ENCODE data around the gene CRTAC1. TPM values are rescaled to one million over a fixed set of nuclear protein-coding genes. Genes with fewer than 3 reads are reported as not detected.

The CRTAC1 gene
- total and polyA plus RNA-seq, 10 of the 15 experiments (the other 5 are each of a cell fraction or from before 2014, with no cell fraction given) = 0.10 TPM; not detected in 9

- POLR2A ChIA-PET = interaction anchor here (0.7 kb wide), 1 partner anchor 389 kb away, joined by 3 read pairs; no protein-coding TSS in a partner anchor
- no peak overlapping the region for H3K27ac ChIP-seq (ENCODE audit: control insufficient read depth, insufficient read depth)
- TF ChIP-seq PBX3 (IDR thresholded peaks at IDR 0.05; ENCODE audit: insufficient replicate concordance, low read depth, low read length) (no peak), EZH2 (IDR thresholded peaks at IDR 0.05; ENCODE audit: borderline replicate concordance, control insufficient read depth, low read depth, low read length) (no peak), BCL11A (IDR thresholded peaks at IDR 0.05; ENCODE audit: low read depth, low read length) (no peak), NR2F1 (conservative IDR thresholded peaks at IDR 0.05) (no peak), MXI1 (IDR thresholded peaks at IDR 0.05; ENCODE audit: low read depth, low read length) (no peak)
- H3K4me3 ChIP-seq = no peak overlapping the region
- WGBS (ENCODE audit: insufficient coverage, insufficient replicate concordance, low lambda C conversion rate, missing lambda C conversion rate) = 30% methylated on average over 7 of the region's 7 CpGs
- H3K4me2 ChIP-seq (ENCODE audit: control insufficient read depth, insufficient read depth) = no peak overlapping the region
- H2AFZ ChIP-seq (ENCODE audit: control insufficient read depth, low read depth, low read length) = no peak overlapping the region
- no peaks in the 10 kb centered on the region for H3K36me3 ChIP-seq (ENCODE audit: control insufficient read depth in 2 of 2, insufficient read depth in 2 of 2, low read length in 1 of 2)
- SMC1A ChIA-PET (ENCODE audit: uncharacterized antibody, unreplicated experiment) = no interaction called here
- intact Hi-C loops (cut with micrococcal nuclease; ENCODE audit: unreplicated experiment) = no loop called here
- H3K27me3 ChIP-seq (replicated peaks in 1 of 2; ENCODE audit: control insufficient read depth in 2 of 2, insufficient read depth in 2 of 2, low read length in 1 of 2) = peaks cover 1 to 9% of the 10 kb centered on the region in 2 experiments; a peak in 3 of 4 replicates
- no peaks in the 10 kb centered on the region for H4K20me1 ChIP-seq (ENCODE audit: control insufficient read depth, insufficient read depth)
- no peaks in the 10 kb centered on the region for H3K9me3 ChIP-seq (replicated peaks; ENCODE audit: control insufficient read depth, insufficient read depth, low read length)
- ATAC-seq (no peak), DNase-seq (ENCODE audit: low read depth, low spot score) (no peak), FAIRE-seq (no peak)
- BruUV-seq (replicated peaks) = no TSS peak
- H3K9ac ChIP-seq (ENCODE audit: control insufficient read depth, insufficient read depth, low read length) = no peak overlapping the region
- no peaks in the 10 kb centered on the region for H3K4me1 ChIP-seq (ENCODE audit: control insufficient read depth, insufficient read depth, low read length)
- no peaks in the 10 kb centered on the region for H3K79me2 ChIP-seq (ENCODE audit: control insufficient read depth, insufficient read depth, low read length)
- RAD21 ChIA-PET (ENCODE audit: unreplicated experiment) = no interaction called here
- in situ Hi-C loops (cut with MboI) = no loop called here
- CTCF ChIA-PET = interaction anchor here (0.6 to 1.5 kb wide), 2 partner anchors 17 to 1888 kb away, joined by 3 read pairs; no protein-coding TSS in a partner anchor
These were observed 178.9 kb downstream of the CRTAC1 start for GRCh38 chr10:97851341-97852001.

DNA sequence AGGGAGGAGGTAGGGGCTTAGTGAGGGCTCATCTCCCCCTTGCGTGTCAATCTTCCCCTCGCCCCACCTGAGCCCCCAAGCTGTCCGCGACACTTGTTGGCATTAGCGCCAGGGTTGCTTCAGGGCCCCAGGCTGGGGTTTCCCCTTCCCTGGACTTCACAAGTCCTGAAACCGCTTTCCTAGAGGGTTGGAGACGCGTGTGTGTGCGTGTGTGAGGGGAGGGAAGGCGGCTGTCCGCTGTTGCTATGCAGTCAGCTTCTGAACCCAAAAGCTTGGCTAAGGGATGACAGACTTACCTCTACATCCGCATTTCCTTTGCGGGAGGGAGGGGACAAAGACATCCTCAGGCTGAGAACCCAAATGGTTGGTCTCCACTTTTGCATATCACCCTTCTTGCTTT, 180.0 kb downstream of the CRTAC1 start:
- peaks cover 1 to 9% of the 10 kb centered on the region in 2 experiments; a peak in 3 of 4 replicates for H3K27me3 ChIP-seq (replicated peaks in 1 of 2; ENCODE audit: control insufficient read depth in 2 of 2, insufficient read depth in 2 of 2, low read length in 1 of 2)
- intact Hi-C loops (cut with micrococcal nuclease; ENCODE audit: unreplicated experiment) = no loop called here
- ATAC-seq = no peak
- ChIA-PET RAD21 (ENCODE audit: unreplicated experiment) (no interaction called here), SMC1A (ENCODE audit: uncharacterized antibody, unreplicated experiment) (no interaction called here), POLR2A (interaction anchor here (0.7 kb wide), 1 partner anchor 390 kb away, joined by 3 read pairs; no protein-coding TSS in a partner anchor), CTCF (interaction anchor here (0.6 kb wide), 1 partner anchor 1887 kb away, joined by 3 read pairs; no protein-coding TSS in a partner anchor)
- H3K36me3 ChIP-seq (ENCODE audit: control insufficient read depth in 2 of 2, insufficient read depth in 2 of 2, low read length in 1 of 2) = no peaks in the 10 kb centered on the region
- H3K79me2 ChIP-seq (ENCODE audit: control insufficient read depth, insufficient read depth, low read length) = no peaks in the 10 kb centered on the region
- no peak overlapping the region for H3K9ac ChIP-seq (ENCODE audit: control insufficient read depth, insufficient read depth, low read length)
- TF ChIP-seq JUNB (IDR thresholded peaks at IDR 0.05) = no peak
- no peak for TF ChIP-seq NKRF (conservative IDR thresholded peaks at IDR 0.05)
- no peak for TF ChIP-seq KLF5 (IDR thresholded peaks at IDR 0.05; ENCODE audit: partially characterized antibody)
- TF ChIP-seq RCOR1 (conservative IDR thresholded peaks at IDR 0.05; ENCODE audit: low read depth, low read length) = no peak
- WGBS (ENCODE audit: insufficient coverage, insufficient replicate concordance, low lambda C conversion rate, missing lambda C conversion rate) = 48% methylated on average over 13 of the region's 13 CpGs
- no peaks in the 10 kb centered on the region for H3K9me3 ChIP-seq (replicated peaks; ENCODE audit: control insufficient read depth, insufficient read depth, low read length)
- no peaks in the 10 kb centered on the region for H3K4me1 ChIP-seq (ENCODE audit: control insufficient read depth, insufficient read depth, low read length)
- no peaks in the 10 kb centered on the region for H4K20me1 ChIP-seq (ENCODE audit: control insufficient read depth, insufficient read depth)
- no peak for DNase-seq (ENCODE audit: low read depth, low spot score)
- no peak overlapping the region for H3K27ac ChIP-seq (ENCODE audit: control insufficient read depth, insufficient read depth)
- no TSS peak for BruUV-seq (replicated peaks)
- no peak overlapping the region for H3K4me2 ChIP-seq (ENCODE audit: control insufficient read depth, insufficient read depth)
- in situ Hi-C loops (cut with MboI) = no loop called here
- FAIRE-seq = no peak
- H2AFZ ChIP-seq (ENCODE audit: control insufficient read depth, low read depth, low read length) = no peak overlapping the region
- no peak overlapping the region for H3K4me3 ChIP-seq

All from GM12878 (cell line).